ENCODE measurements around the gene PVR. TPM values are rescaled to one million over a fixed set of nuclear protein-coding genes. Genes with fewer than 3 reads are reported as not detected.
"Not testable (repeated sequence)": the region's sequence is repeated elsewhere in the genome, so short reads cannot be mapped to it uniquely, and the experiment has no call there.

Gene PVR
- total RNA-seq, 1 donor from 2014 or later, result 42.8 TPM

DNA sequence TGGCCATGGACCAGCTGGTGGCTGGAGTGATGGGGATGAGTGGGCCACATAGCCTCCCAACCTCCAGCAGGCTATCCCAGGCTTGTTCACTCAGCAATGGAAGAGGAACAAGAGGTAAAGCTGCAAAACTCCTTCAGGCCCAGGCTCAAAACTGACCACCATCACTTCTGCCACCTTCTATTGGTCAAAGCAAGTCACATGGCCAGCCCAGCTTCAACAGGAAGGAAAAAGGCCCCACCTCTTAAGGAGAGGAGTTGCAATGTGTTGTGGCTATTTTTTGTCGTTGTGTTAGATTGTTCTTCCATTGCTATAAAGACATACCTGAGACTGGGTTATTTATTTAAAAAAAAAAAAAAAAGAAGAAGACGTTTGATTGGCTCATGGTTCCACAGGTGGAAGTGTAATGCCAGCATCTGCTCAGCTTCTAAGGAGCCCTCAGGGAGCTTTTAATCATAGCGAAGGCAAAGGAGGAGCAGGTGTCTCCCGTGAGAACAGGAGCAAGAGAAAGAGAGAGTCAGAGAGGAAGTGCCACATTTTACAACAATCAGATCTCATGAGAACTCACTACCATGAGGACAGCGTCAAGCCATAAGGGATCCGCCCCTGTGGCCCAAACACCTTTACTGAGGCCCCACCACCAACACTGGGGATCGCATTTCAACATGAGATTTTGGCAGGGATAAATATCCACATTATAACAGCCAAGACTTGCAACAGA, 24.9 kb upstream of the PVR start:
- DNase-seq (ENCODE audit: low spot score), result no peak

DNA sequence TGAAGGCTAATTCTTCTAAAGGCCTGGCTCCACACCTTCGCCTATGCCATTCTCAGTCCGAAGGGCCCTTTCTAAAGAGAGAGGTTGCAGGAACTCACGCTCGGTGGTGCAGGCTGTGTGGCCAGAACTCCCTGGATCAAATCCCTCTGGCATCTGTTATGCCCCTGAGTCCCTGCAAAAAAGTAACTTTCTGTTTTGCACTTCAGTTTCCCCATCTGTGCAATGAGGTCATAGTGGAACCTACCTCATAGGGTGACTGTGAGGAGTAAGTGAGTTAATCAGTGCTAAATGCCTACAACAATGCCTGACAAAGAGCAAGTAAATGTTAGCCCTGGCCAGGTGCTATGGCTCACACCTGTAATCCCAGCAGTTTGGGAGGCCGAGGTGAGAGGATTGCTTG, 23.0 kb upstream of the PVR start:
- no peak for DNase-seq (ENCODE audit: low spot score)

- DNase-seq (ENCODE audit: low spot score), result no peak
These were observed 22.3 kb upstream of the PVR start for GRCh38 chr19:44621367-44621766.

GRCh38 chr19:44623080-44623479, 20.6 kb upstream of the PVR start:
- no peak for DNase-seq (ENCODE audit: low spot score)

- no peak for DNase-seq (ENCODE audit: low spot score)
These were observed 20.1 kb upstream of the PVR start for GRCh38 chr19:44623626-44624025.

- DNase-seq (ENCODE audit: low spot score), result no peak
These were observed 18.8 kb upstream of the PVR start for GRCh38 chr19:44624840-44625354.

- not testable (repeated sequence) for DNase-seq (ENCODE audit: low spot score)
These were observed 18.1 kb upstream of the PVR start for GRCh38 chr19:44625637-44626036.

DNA sequence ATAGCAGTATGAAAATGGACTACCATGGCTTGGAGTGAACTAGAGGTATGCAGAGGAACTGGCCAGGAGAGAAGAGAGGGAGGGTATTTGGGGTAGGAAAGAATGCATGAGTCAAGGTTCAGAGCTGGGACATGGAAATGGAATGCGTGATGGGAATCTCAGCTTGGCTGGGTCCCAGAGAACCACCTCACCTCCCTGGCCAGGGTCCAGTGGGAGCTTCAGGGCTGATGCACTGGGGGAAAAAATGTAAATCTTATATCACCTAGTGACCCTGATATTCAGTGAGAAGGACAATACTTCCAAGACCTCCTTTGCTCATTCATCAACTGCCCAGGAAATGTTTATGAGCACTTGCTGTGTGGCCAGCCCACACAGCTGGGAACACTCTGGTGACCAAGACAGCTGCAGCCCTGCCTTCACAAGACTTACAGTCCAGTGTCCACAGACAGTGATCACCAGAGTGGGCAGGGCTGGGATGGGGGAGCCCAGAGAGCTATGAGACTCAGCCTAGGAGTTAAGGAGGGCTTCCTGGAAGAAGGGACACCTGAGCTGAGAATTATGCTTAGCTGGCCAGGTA, 17.6 kb upstream of the PVR start:
- no peak for DNase-seq (ENCODE audit: low spot score)

GRCh38 chr19:44627631-44628030, 16.1 kb upstream of the PVR start:
- no peak for DNase-seq (ENCODE audit: low spot score)

DNA sequence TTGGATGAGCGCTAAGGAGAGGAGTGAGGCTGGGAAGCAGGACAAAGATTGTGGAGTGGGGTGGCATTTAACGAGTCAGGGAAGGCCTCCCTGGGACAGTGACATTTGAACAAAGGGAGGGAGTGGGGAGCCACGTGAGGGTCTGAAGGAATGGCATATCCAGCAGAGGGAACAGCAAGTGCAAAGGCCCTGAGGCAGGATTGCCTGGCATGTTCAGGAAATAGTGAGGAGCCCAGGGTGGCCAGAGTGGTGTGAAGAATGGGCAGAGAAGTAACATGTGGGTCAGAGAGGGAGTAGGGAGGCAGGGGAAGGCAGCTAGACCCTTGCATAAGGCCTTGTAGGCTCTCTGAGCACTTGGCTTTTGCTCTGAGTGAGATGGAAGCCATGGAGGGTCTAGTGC, 14.9 kb upstream of the PVR start:
- DNase-seq (ENCODE audit: low spot score), result no peak

- DNase-seq (ENCODE audit: low spot score), result not testable (repeated sequence)
These were observed 12.1 kb upstream of the PVR start for GRCh38 chr19:44631611-44632010.

DNA sequence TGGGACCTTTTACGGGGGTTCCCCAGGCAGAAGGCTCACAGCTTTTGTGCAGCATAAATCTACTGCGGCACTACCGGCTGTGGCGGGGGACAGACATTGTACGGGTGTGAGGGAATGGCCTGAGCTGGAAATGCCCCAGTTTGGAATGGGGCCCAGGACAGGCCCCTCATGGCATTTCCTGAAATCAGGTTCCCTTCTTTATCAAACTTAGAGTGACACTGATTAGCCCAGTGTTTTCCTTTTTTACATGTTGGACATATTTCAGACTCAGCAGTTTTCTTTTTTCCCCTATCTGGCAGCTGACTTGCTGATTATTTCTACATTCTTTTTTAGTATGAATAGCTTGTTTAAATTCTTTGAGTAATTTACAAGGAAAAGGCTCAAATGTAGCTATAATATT, 9.7 kb upstream of the PVR start:
- not testable (repeated sequence) for DNase-seq (ENCODE audit: low spot score)

- DNase-seq (ENCODE audit: low spot score), result no peak
These were observed 8.9 kb upstream of the PVR start for GRCh38 chr19:44634785-44635184.

DNA sequence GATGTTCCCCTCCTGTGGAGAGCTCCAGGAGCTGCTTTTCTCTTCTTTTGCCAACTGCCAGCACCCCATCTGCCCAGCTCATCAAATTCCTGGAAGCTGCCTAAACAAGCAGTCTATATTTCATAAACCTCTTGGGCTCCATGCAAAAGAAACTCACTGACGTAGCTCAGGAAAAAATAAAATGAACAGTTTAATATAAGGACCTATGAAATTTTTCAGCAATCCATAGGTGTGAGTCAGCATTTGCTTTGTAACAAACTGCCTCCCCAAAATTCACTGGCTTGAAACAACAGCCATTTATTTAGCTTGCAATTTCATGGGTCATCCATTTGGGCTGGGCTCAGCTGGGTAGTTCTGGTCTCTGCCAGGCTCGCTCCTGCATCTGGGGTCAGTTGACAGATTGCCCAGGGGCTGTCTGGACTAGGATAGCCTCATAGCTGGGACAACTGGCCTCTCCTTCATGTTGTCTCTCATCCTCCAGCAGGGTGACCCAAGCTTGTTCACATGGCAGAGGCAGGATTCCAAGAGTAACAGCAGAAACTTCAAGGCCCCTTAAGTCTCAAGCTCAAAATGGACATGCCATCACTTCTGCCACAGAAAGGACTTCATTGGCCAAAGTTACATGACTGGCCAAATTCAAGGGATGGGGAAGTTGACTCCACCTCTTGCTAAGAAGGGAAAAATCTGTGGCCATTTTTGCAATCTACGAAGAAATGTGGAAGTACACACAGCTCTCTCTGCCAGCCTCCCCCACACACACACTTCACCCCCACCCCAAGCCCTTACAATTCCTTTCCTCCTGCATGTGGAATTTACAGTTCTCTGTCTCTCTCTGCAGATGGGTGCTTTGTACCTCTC, 7.9 kb upstream of the PVR start:
- DNase-seq (ENCODE audit: low spot score), result no peak

- DNase-seq (ENCODE audit: low spot score), result no peak
These were observed 7.0 kb upstream of the PVR start for GRCh38 chr19:44636439-44637389.

DNA sequence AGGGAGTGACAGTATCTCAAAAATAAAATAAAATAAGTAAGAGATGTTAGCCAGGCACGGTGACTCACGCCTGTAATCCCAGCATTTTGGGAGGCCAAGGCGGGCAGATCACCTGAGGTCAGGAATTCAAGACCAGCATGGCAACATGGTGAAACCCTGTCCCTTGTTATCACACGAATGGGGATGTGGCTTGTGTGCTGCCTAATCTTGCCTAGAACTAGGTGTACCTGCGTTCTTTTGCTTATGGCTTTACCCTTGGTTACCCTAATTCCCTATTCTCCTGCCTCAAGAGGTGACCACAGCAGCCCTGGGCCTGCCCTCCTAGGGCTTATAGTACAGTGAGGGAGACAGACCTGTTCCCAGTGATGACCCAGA, 6.3 kb upstream of the PVR start:
- DNase-seq (ENCODE audit: low spot score), result no peak

- no peak for DNase-seq (ENCODE audit: low spot score)
These were observed 3.2 kb upstream of the PVR start for GRCh38 chr19:44640518-44640917.

DNA sequence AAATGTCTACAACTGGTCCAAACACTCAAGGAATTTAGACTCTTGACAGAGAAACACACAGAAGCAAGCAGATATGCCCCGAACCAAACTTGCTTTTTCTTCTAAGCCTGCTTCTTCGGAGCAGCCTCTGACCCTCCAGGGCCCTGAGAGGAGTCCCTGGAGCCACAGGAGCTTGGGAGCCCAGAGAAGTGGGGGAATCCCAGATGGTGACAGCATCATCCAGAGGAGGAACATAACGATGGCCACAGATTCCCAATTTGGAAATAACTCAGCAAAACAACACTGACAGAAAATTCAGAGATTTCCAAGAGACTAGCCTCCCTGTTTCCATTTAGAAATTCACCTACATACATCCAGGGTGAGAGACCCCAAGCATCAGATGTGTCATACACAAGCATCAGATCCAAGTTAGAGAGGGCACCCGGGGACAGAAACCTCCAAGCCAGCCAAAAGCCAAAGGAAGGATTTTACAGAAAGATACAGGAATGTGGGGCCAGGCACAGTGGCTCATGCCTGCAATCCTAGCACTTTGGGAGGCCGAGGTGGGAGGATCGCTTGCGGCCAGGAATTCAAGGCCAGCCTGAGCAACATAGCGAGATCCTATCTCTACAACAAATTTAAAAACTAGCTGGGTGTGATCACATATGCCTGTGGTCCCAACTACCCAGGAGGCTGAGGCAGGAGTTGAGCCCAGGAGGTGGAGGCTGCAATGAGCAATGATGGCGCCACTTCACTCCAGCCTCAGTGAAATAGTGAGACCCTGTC, 2.0 kb upstream of the PVR start:
- DNase-seq (ENCODE audit: low spot score), result no peak

DNA sequence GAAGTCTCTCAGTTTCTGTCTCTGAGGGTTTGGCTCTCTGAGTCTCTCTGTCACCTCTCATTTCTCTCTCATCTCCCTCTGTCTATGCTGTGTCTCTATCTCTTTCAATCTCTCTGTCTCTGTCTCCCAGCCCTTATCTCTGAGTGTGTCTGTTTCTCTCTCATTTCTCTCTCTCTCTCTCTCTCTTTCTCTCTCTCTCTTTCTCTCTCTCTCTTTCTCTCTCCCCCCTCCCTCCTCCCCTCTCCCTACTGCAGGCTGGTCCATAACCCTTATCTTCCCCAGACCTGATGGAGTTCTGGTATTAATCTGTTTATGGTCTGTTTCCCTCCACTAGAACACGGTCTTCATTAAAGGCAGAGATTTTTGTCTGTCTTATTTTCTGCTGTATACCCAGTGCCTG, 1.3 kb upstream of the PVR start:
- DNase-seq (ENCODE audit: low spot score), result no peak

DNA sequence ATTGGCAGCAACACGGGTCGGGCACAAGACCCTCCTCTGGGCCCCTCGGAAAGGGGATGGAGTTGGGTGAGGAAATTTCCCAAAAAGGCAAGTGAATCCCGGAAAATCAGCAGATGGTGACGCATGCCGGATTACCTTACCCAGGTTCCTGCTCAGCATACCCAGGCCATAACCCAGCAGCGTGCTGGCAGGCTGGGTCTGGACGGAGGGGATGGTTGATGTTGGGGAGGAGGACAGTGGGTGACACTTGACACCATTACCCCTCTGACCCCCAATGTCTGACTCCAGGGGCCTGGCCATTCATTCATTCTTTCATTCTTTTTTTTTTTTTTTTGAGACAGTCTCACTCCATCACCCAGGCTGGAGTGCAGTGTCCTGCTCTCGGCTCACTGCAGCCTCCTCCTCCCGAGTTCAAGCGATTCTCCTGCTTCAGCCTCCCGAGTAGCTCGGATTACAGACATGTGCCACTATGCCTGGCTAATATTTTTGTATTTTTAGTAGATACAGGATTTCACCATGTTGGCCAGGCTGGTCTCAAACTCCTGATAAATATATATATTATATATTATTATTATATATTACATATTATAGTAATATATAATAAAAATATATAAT, 799 bp downstream of the PVR start:
- no peak for DNase-seq (ENCODE audit: low spot score)

Data from mucosa of gallbladder (tissue), 1 donor.